ENCODE data around the gene KIN. TPM values are rescaled to one million over a fixed set of nuclear protein-coding genes. Genes with fewer than 3 reads are reported as not detected.

Gene KIN
- polyA plus RNA-seq, 1 of the 3 experiments (the other 2 are of a cell fraction) = 3.2 TPM

DNA sequence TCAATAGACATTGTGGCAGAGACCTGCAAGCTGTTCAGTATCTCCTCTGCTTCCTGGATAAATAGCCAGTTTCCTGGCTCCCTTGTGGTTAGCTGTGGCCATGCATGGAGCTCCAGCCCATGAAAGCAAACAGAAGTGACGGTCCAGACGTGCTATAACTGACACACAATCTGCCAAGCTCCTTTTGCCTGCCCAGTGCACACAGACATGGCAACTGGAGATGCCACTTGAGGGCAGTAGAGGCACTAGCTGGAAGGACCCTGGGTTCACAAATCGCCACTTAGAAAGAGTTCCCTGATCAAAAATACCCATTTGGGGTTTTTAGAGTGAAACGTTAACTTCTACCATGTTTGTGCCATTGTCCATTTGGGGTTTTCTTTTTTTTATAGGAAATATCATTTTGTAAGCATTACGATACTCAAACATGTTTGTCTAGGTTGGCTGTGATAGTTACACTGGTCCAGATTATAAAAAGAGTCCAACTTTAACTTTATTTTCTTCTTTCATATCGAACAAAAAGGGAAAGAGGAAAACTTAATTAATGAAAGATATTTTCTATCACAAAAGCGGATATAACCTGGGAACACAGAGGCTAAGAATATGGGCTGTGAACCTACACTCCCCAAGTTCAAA lies 31.3 kb downstream of the KIN start:
- no peaks in the 10 kb centered on the region for H3K79me2 ChIP-seq (ENCODE audit: insufficient read depth)
- H3F3A ChIP-seq (replicated peaks; ENCODE audit: insufficient read depth) = peaks cover 7% of the 10 kb centered on the region
- H2AFZ ChIP-seq (ENCODE audit: low read depth) = no peak overlapping the region
- H3K36me3 ChIP-seq (replicated peaks in 1 of 2; ENCODE audit: control insufficient read depth in 1 of 2, insufficient read depth in 2 of 2, low read length in 1 of 2) = peaks cover 75 to 84% of the 10 kb centered on the region in 2 experiments
- ChIA-PET POLR2A (no interaction called here), CTCF (interaction anchor here (0.5 to 1.1 kb wide), 4 partner anchors 11 to 1554 kb away, joined by 3 to 6 read pairs (median 3); no protein-coding TSS in a partner anchor)
- H3K4me1 ChIP-seq (ENCODE audit: control insufficient read depth in 1 of 2, insufficient read depth in 2 of 2, low read depth in 1 of 2, low read length in 1 of 2) = no peaks in the 10 kb centered on the region
- no peaks in the 10 kb centered on the region for H3K9me3 ChIP-seq
- no peaks in the 10 kb centered on the region for H3K9me2 ChIP-seq
- no peaks in the 10 kb centered on the region for H4K20me1 ChIP-seq (ENCODE audit: insufficient read depth)
- TF ChIP-seq EP300 (IDR thresholded peaks at IDR 0.05; ENCODE audit: borderline replicate concordance in 1 of 2, low read depth in 1 of 2, low read length in 1 of 2) (no peak), MAX (IDR thresholded peaks at IDR 0.05; ENCODE audit: low read depth) (no peak), RAD21 (IDR thresholded peaks at IDR 0.05; ENCODE audit: low read length) (peak; percentile 36), GABPA (IDR thresholded peaks at IDR 0.05; ENCODE audit: low read depth) (no peak), NRF1 (IDR thresholded peaks at IDR 0.05; ENCODE audit: low read depth, low read length) (no peak), USF2 (IDR thresholded peaks at IDR 0.05; ENCODE audit: borderline replicate concordance, low read depth, low read length) (no peak)
- TF ChIP-seq, protein P1, sequence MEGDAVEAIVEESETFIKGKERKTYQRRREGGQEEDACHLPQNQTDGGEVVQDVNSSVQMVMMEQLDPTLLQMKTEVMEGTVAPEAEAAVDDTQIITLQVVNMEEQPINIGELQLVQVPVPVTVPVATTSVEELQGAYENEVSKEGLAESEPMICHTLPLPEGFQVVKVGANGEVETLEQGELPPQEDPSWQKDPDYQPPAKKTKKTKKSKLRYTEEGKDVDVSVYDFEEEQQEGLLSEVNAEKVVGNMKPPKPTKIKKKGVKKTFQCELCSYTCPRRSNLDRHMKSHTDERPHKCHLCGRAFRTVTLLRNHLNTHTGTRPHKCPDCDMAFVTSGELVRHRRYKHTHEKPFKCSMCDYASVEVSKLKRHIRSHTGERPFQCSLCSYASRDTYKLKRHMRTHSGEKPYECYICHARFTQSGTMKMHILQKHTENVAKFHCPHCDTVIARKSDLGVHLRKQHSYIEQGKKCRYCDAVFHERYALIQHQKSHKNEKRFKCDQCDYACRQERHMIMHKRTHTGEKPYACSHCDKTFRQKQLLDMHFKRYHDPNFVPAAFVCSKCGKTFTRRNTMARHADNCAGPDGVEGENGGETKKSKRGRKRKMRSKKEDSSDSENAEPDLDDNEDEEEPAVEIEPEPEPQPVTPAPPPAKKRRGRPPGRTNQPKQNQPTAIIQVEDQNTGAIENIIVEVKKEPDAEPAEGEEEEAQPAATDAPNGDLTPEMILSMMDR (IDR thresholded peaks at IDR 0.05) = peak; percentile 61
- H3K27me3 ChIP-seq (ENCODE audit: insufficient read depth) = no peaks in the 10 kb centered on the region
- H3K4me3 ChIP-seq (ENCODE audit: low read depth in 2 of 2, low read length in 1 of 2) = no peak overlapping the region; a peak in 1 of 4 replicates
- 77% methylated on average over 7 of the region's 7 CpGs for WGBS (ENCODE audit: low lambda C conversion rate)
- no peak overlapping the region for H3K27ac ChIP-seq (ENCODE audit: low read depth in 2 of 2, low read length in 1 of 2)
- H3K9ac ChIP-seq = no peak overlapping the region
- no peak overlapping the region for H3K4me2 ChIP-seq
- DNase-seq = no peak

- DNase-seq = no peak
- Histone ChIP-seq H2AFZ (ENCODE audit: low read depth) (no peak overlapping the region), H3K9ac (no peak overlapping the region), H3K4me3 (ENCODE audit: low read depth in 2 of 2, low read length in 1 of 2) (no peak overlapping the region), H3K4me1 (ENCODE audit: control insufficient read depth in 1 of 2, insufficient read depth in 2 of 2, low read depth in 1 of 2, low read length in 1 of 2) (no peaks in the 10 kb centered on the region), H3K36me3 (replicated peaks in 1 of 2; ENCODE audit: control insufficient read depth in 1 of 2, insufficient read depth in 2 of 2, low read length in 1 of 2) (peaks cover 64 to 70% of the 10 kb centered on the region in 2 experiments), H3K27ac (ENCODE audit: low read depth in 2 of 2, low read length in 1 of 2) (no peak overlapping the region), H3K4me2 (no peak overlapping the region), H3K9me2 (no peaks in the 10 kb centered on the region), H3K27me3 (ENCODE audit: insufficient read depth) (no peaks in the 10 kb centered on the region), H4K20me1 (ENCODE audit: insufficient read depth) (no peaks in the 10 kb centered on the region), H3F3A (replicated peaks; ENCODE audit: insufficient read depth) (peaks cover 7% of the 10 kb centered on the region), H3K9me3 (no peaks in the 10 kb centered on the region), H3K79me2 (ENCODE audit: insufficient read depth) (no peaks in the 10 kb centered on the region)
- TF ChIP-seq RAD21 (IDR thresholded peaks at IDR 0.05; ENCODE audit: low read length) (no peak), USF1 (IDR thresholded peaks at IDR 0.05; ENCODE audit: borderline replicate concordance, low read depth) (no peak), MXI1 (IDR thresholded peaks at IDR 0.05; ENCODE audit: low read depth, low read length) (no peak), NFIC (IDR thresholded peaks at IDR 0.05; ENCODE audit: borderline replicate concordance) (no peak), FOXJ3 (CRISPR knock-in tag; IDR thresholded peaks at IDR 0.05) (no peak), NRF1 (IDR thresholded peaks at IDR 0.05; ENCODE audit: low read depth, low read length) (no peak), RCOR1 (IDR thresholded peaks at IDR 0.05; ENCODE audit: low read length) (no peak)
- TF ChIP-seq, protein P2, sequence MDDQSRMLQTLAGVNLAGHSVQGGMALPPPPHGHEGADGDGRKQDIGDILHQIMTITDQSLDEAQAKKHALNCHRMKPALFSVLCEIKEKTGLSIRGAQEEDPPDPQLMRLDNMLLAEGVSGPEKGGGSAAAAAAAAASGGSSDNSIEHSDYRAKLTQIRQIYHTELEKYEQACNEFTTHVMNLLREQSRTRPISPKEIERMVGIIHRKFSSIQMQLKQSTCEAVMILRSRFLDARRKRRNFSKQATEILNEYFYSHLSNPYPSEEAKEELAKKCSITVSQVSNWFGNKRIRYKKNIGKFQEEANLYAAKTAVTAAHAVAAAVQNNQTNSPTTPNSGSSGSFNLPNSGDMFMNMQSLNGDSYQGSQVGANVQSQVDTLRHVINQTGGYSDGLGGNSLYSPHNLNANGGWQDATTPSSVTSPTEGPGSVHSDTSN (IDR thresholded peaks at IDR 0.05) = no peak
- TF ChIP-seq, protein P3, sequence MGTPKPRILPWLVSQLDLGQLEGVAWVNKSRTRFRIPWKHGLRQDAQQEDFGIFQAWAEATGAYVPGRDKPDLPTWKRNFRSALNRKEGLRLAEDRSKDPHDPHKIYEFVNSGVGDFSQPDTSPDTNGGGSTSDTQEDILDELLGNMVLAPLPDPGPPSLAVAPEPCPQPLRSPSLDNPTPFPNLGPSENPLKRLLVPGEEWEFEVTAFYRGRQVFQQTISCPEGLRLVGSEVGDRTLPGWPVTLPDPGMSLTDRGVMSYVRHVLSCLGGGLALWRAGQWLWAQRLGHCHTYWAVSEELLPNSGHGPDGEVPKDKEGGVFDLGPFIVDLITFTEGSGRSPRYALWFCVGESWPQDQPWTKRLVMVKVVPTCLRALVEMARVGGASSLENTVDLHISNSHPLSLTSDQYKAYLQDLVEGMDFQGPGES (IDR thresholded peaks at IDR 0.05; ENCODE audit: low read depth, low read length) = no peak
- 97% methylated on average over 3 of the region's 3 CpGs for WGBS (ENCODE audit: low lambda C conversion rate)
- ChIA-PET CTCF (no interaction called here), POLR2A (no interaction called here)
Measured at GRCh38 chr10:7755103-7755502, 32.7 kb downstream of the KIN start.

Data from SK-N-SH (cell line).